ENCODE measurements around the gene RAPGEF5. TPM values are rescaled to one million over a fixed set of nuclear protein-coding genes. Genes with fewer than 3 reads are reported as not detected.

RAPGEF5 gene
- total and polyA plus RNA-seq, 2 donors (not counting 3 experiments of a cell fraction or from before 2014, with no cell fraction given): 10.0 to 43.2 TPM

GRCh38 chr7:22178735-22179134 is 178.2 kb downstream of the RAPGEF5 start:
- no peak for TF ChIP-seq POLR2A (IDR thresholded peaks at IDR 0.05; ENCODE audit: low read depth, low read length)
- TF ChIP-seq FOS (IDR thresholded peaks at IDR 0.05; ENCODE audit: borderline replicate concordance, insufficient read depth, low read length): no peak
- TF ChIP-seq GATA2 (IDR thresholded peaks at IDR 0.05; ENCODE audit: insufficient read depth, insufficient read length, low read depth, low read length): no peak
- no peak for TF ChIP-seq POLR2AphosphoS5 (IDR thresholded peaks at IDR 0.05; ENCODE audit: insufficient read depth, low read depth, low read length)
- TF ChIP-seq CTCF (IDR thresholded peaks at IDR 0.05; ENCODE audit: extremely low read depth in 1 of 2, insufficient read depth in 1 of 2, low read depth in 1 of 2, low read length in 2 of 2): no peak
- H2AFZ ChIP-seq (ENCODE audit: low read depth, low read length): no peak overlapping the region
- H3K36me3 ChIP-seq (ENCODE audit: control insufficient read depth in 2 of 2, extremely low read depth in 1 of 2, insufficient read depth in 2 of 2, low read length in 2 of 2): peaks cover 0 to 1% of the 10 kb centered on the region in 2 experiments
- no TSS peak for BruUV-seq (replicated peaks)
- H3K4me1 ChIP-seq (ENCODE audit: control insufficient read depth, extremely low read depth, insufficient read depth, low read length): no peaks in the 10 kb centered on the region
- H3K9me3 ChIP-seq (replicated peaks; ENCODE audit: control insufficient read depth, insufficient read depth, low read length): no peaks in the 10 kb centered on the region
- no peak overlapping the region for H3K4me2 ChIP-seq (ENCODE audit: insufficient read depth, low read length)
- DNase-seq (ENCODE audit: low read depth, low spot score) (no peak), FAIRE-seq (no peak)
- H3K79me2 ChIP-seq (ENCODE audit: control insufficient read depth, insufficient read depth, low read length): no peaks in the 10 kb centered on the region
- H3K9me1 ChIP-seq (replicated peaks; ENCODE audit: control insufficient read depth, extremely low read depth, insufficient read depth, low read length): no peaks in the 10 kb centered on the region
- H4K20me1 ChIP-seq (replicated peaks; ENCODE audit: control insufficient read depth, extremely low read depth, insufficient read depth, low read length): no peaks in the 10 kb centered on the region
- POLR2A ChIA-PET: no interaction called here
- intact Hi-C loops (cut with micrococcal nuclease): no loop called here
- dilution Hi-C loops (cut with MboI; ENCODE audit: extremely low pct_ligation_motif_present, low sequenced_read_pairs): no loop called here
- H3K27me3 ChIP-seq (ENCODE audit: control insufficient read depth in 2 of 2, insufficient read depth in 2 of 2, low read length in 2 of 2): no peaks in the 10 kb centered on the region
- no peak overlapping the region for H3K9ac ChIP-seq (replicated peaks; ENCODE audit: extremely low read depth, insufficient read depth, low read length)
- H3K27ac ChIP-seq (ENCODE audit: insufficient read depth, low read depth, low read length): no peak overlapping the region
- CTCF ChIA-PET: interaction anchor here (1.4 to 2.8 kb wide), 2 partner anchors 8 to 14 kb away, joined by 3 to 12 read pairs; no protein-coding TSS in a partner anchor
- no peak overlapping the region for H3K4me3 ChIP-seq (replicated peaks in 1 of 3; ENCODE audit: insufficient read depth in 1 of 3, low read depth in 1 of 3, low read length in 3 of 3)

DNA sequence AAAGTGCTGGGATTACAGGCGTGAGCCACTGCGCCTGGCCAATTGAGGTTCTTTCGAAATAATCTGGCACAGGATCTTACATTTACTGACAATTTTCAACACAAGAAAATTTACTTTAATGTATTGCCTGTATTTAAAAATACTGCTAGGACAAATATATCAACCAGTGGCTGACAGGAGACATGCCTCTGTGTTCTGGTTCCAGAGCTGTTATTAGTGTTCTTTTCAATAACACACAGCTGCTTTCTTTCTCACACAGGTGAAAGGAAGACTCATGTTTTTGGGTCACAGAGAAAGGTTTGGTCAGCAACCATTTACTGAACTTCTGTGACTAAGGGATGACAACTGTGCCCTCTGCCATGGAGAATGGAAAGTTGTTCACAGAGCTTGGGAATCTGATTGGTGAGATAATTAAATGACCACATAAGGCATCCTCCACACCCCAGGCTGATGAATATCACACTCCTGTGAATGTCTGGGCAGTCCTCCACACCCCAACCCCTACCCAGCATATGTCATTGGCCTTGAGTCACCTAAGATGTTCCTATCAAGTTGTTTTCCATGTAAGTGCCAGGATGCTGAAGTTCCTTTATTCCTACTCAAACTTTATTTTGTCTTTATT is 180.1 kb downstream of the RAPGEF5 start:
- H3K4me1 ChIP-seq (ENCODE audit: control insufficient read depth, extremely low read depth, insufficient read depth, low read length): no peaks in the 10 kb centered on the region
- FAIRE-seq: no peak

More for the DNA sequence above, 180.1 kb downstream of the RAPGEF5 start:
- Histone ChIP-seq H3K27me3 (ENCODE audit: control insufficient read depth in 2 of 2, insufficient read depth in 2 of 2, low read length in 2 of 2) (no peaks in the 10 kb centered on the region), H4K20me1 (replicated peaks; ENCODE audit: control insufficient read depth, extremely low read depth, insufficient read depth, low read length) (no peaks in the 10 kb centered on the region), H3K4me3 (replicated peaks in 1 of 3; ENCODE audit: insufficient read depth in 1 of 3, low read depth in 1 of 3, low read length in 3 of 3) (no peak overlapping the region), H3K9ac (replicated peaks; ENCODE audit: extremely low read depth, insufficient read depth, low read length) (no peak overlapping the region), H2AFZ (ENCODE audit: low read depth, low read length) (no peak overlapping the region), H3K27ac (ENCODE audit: insufficient read depth, low read depth, low read length) (no peak overlapping the region), H3K79me2 (ENCODE audit: control insufficient read depth, insufficient read depth, low read length) (no peaks in the 10 kb centered on the region), H3K9me1 (replicated peaks; ENCODE audit: control insufficient read depth, extremely low read depth, insufficient read depth, low read length) (no peaks in the 10 kb centered on the region), H3K9me3 (replicated peaks; ENCODE audit: control insufficient read depth, insufficient read depth, low read length) (no peaks in the 10 kb centered on the region), H3K4me2 (ENCODE audit: insufficient read depth, low read length) (no peak overlapping the region), H3K36me3 (ENCODE audit: control insufficient read depth in 2 of 2, extremely low read depth in 1 of 2, insufficient read depth in 2 of 2, low read length in 2 of 2) (peaks cover 0 to 1% of the 10 kb centered on the region in 2 experiments)
- CTCF ChIA-PET: no interaction called here
- POLR2A ChIA-PET: no interaction called here
- no peak for DNase-seq (ENCODE audit: low read depth, low spot score)
- dilution Hi-C loops (cut with MboI; ENCODE audit: extremely low pct_ligation_motif_present, low sequenced_read_pairs): no loop called here
- no peak for TF ChIP-seq MYC (IDR thresholded peaks at IDR 0.05; ENCODE audit: low read depth, low read length)
- no peak for TF ChIP-seq GATA2 (IDR thresholded peaks at IDR 0.05; ENCODE audit: insufficient read depth, insufficient read length, low read depth, low read length)
- TF ChIP-seq CTCF (IDR thresholded peaks at IDR 0.05; ENCODE audit: extremely low read depth in 1 of 2, insufficient read depth in 1 of 2, low read depth in 1 of 2, low read length in 2 of 2): no peak
- no peak for TF ChIP-seq EZH2 (IDR thresholded peaks at IDR 0.05; ENCODE audit: borderline replicate concordance, low read depth, low read length, severe bottlenecking)
- no peak for TF ChIP-seq POLR2A (IDR thresholded peaks at IDR 0.05; ENCODE audit: low read depth, low read length)
- no peak for TF ChIP-seq POLR2AphosphoS5 (IDR thresholded peaks at IDR 0.05; ENCODE audit: insufficient read depth, low read depth, low read length)
- TF ChIP-seq JUN (IDR thresholded peaks at IDR 0.05; ENCODE audit: borderline replicate concordance, insufficient read depth, insufficient read length, low read depth): no peak
- no peak for TF ChIP-seq FOS (IDR thresholded peaks at IDR 0.05; ENCODE audit: borderline replicate concordance, insufficient read depth, low read length)
- no peak for TF ChIP-seq MAX (IDR thresholded peaks at IDR 0.05; ENCODE audit: insufficient read depth, insufficient read length)
- BruUV-seq (replicated peaks): no TSS peak
- intact Hi-C loops (cut with micrococcal nuclease): no loop called here

Data from endothelial cell of umbilical vein (primary cell).